B cell (primary cell): ENCODE results near the gene NRG4.

Experiments
- EZH2 ChIP-seq: IDR thresholded peaks from 2 replicates; pipeline ENCODE4 v1.6.1; 2012; ENCODE audit warnings: borderline replicate concordance, low read depth, mild to moderate bottlenecking, moderate library complexity, low read length; ENCODE audit not compliant: insufficient read depth, poor library complexity, severe bottlenecking
- TF ChIP-seq, protein P1 (sequence below): fragments of 200-600 bp; IDR thresholded peaks from one replicate; pipeline ENCODE4 v1.8.0; 2022; ENCODE audit warnings: antibody characterized with exemption, mild to moderate bottlenecking

- TF ChIP-seq, protein P1, sequence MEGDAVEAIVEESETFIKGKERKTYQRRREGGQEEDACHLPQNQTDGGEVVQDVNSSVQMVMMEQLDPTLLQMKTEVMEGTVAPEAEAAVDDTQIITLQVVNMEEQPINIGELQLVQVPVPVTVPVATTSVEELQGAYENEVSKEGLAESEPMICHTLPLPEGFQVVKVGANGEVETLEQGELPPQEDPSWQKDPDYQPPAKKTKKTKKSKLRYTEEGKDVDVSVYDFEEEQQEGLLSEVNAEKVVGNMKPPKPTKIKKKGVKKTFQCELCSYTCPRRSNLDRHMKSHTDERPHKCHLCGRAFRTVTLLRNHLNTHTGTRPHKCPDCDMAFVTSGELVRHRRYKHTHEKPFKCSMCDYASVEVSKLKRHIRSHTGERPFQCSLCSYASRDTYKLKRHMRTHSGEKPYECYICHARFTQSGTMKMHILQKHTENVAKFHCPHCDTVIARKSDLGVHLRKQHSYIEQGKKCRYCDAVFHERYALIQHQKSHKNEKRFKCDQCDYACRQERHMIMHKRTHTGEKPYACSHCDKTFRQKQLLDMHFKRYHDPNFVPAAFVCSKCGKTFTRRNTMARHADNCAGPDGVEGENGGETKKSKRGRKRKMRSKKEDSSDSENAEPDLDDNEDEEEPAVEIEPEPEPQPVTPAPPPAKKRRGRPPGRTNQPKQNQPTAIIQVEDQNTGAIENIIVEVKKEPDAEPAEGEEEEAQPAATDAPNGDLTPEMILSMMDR, result no peak
- TF ChIP-seq EZH2, result no peak
Measured at GRCh38 chr15:75926931-75927330, 85.3 kb downstream of the NRG4 start.
